K562 (cell line): ENCODE results near the gene TFB2M. TPM values are rescaled to one million over a fixed set of nuclear protein-coding genes. Genes with fewer than 3 reads are reported as not detected.
A peak's percentile ranks its signal among the peaks of the same experiment; 100 is the strongest.

Source experiments
- ATAC-seq: fragments of 200-7000 bp; cut with Tn5 transposase; 3 replicates; pipeline ENCODE4 v1.9.1; 2020; ENCODE audit warnings: moderate library complexity
- BruUV-seq: library from RNA; stranded (reverse); fragments of 400-500 nt; replicated peaks from 2 replicates; lab custom pipeline; 2021; lab: Mats Ljungman, UMichigan
- CTCF ChIA-PET: fragments of 300-600 bp; formaldehyde crosslinking; extraction: SDS; loops from one replicate; lab custom pipeline; 2021; ENCODE audit warnings: low intra/inter-chr PET ratio; lab: Yijun Ruan, JAX
- POLR2A ChIA-PET: fragments of 300-600, 350-650 bp; sonication (Branson Sonifier 250); formaldehyde crosslinking; extraction: SDS; loops from one replicate; lab custom pipeline; 2021; ENCODE audit warnings: antibody characterized with exemption, inconsistent platforms; lab: Yijun Ruan, JAX
- DNase-seq, 4 experiments: peaks; one replicate each; pipeline versions ENCODE4 v3.0.0 to v3.0.0-alpha.2; 2011 to 2018; ENCODE audit warnings: low spot score in 3 of 4, mixed read lengths in 3 of 4; ENCODE audit errors: extremely low read depth in 1 of 4
- FAIRE-seq: peaks from 2 replicates; lab custom pipeline; 2011; peaks lifted over from hg19 to GRCh38; lab: Jason Lieb, UNC
- H2AFZ ChIP-seq: 2 replicates; pipeline ENCODE4 v1.6.0; 2011; ENCODE audit warnings: low read depth, low read length, control low read depth, inconsistent platforms
- H3K27ac ChIP-seq: fragments of 200-600 bp; 3 replicates; pipeline ENCODE4 v1.8.0; 2011; ENCODE audit warnings: low read depth, mild to moderate bottlenecking, control low read depth, inconsistent platforms, low read length, moderate library complexity, mixed read lengths; ENCODE audit errors: extremely low read depth
- H3K27me3 ChIP-seq, 2 experiments: fragments of 300-600 bp in 1 of 2; 2 replicates in 1 of 2; 3 replicates in 1 of 2; pipeline versions ENCODE4 v1.6.0 to v1.8.0; 2011; ENCODE audit warnings: inconsistent platforms in 2 of 2, low read length in 2 of 2, mild to moderate bottlenecking in 1 of 2, mixed read lengths in 1 of 2, moderate library complexity in 1 of 2; ENCODE audit not compliant: control insufficient read depth in 2 of 2, insufficient read depth in 2 of 2
- H3K36me3 ChIP-seq: fragments of 300-600 bp; 3 replicates; pipeline ENCODE4 v1.8.0; 2011; ENCODE audit warnings: mild to moderate bottlenecking, low read length, inconsistent platforms; ENCODE audit not compliant: control insufficient read depth, insufficient read depth
- H3K4me1 ChIP-seq, 2 experiments: fragments of 200-600 bp in 1 of 2; replicated peaks in 1 of 2; 2 replicates in 1 of 2; 3 replicates in 1 of 2; pipeline versions ENCODE4 v1.5.1 to v1.8.0; 2011; ENCODE audit warnings: inconsistent platforms in 2 of 2, low read length in 2 of 2, mild to moderate bottlenecking in 1 of 2, mixed read lengths in 1 of 2, moderate library complexity in 1 of 2; ENCODE audit not compliant: control insufficient read depth in 2 of 2, insufficient read depth in 2 of 2
- H3K4me2 ChIP-seq: 2 replicates; pipeline ENCODE4 v1.6.1; 2011; ENCODE audit warnings: low read length, control low read depth, inconsistent platforms, mixed read lengths; ENCODE audit not compliant: insufficient read depth
- H3K4me3 ChIP-seq: fragments of 200-600 bp; sonication (generic), shearing (Covaris generic); 2 replicates; pipeline ENCODE4 v1.5.1; 2016; ENCODE audit warnings: control low read depth, inconsistent platforms
- H3K79me2 ChIP-seq: fragments of 200-600 bp; 3 replicates; pipeline ENCODE4 v1.8.0; 2011; ENCODE audit warnings: low read length, inconsistent platforms; ENCODE audit not compliant: control insufficient read depth, insufficient read depth
- H3K9ac ChIP-seq, 2 experiments: 2 replicates each; pipeline versions ENCODE4 v1.6.0 to v1.6.1; 2011; ENCODE audit warnings: low read depth in 2 of 2, low read length in 2 of 2, control low read depth in 1 of 2, inconsistent platforms in 1 of 2, mild to moderate bottlenecking in 1 of 2, mixed read lengths in 1 of 2; ENCODE audit not compliant: insufficient read depth in 1 of 2
- H3K9me1 ChIP-seq: one replicate; pipeline ENCODE4 v1.6.0; 2011; ENCODE audit warnings: inconsistent platforms, mild to moderate bottlenecking, low read length, moderate library complexity; ENCODE audit not compliant: control insufficient read depth, insufficient read depth
- H3K9me3 ChIP-seq: replicated peaks from 2 replicates; pipeline ENCODE4 v1.5.1; 2011; ENCODE audit warnings: low read depth, low read length, inconsistent platforms; ENCODE audit not compliant: control insufficient read depth, insufficient read depth
- H4K20me1 ChIP-seq: replicated peaks from 2 replicates; pipeline ENCODE4 v1.6.1; 2011; ENCODE audit warnings: low read length, inconsistent platforms, mixed read lengths; ENCODE audit not compliant: control insufficient read depth, insufficient read depth
- AFF4 ChIP-seq: sonication (generic); formaldehyde crosslinking; IDR thresholded peaks from 2 replicates; pipeline ENCODE4 v1.8.0; 2023; ENCODE audit warnings: mild to moderate bottlenecking, missing genetic modification reagents
- ATF6 ChIP-seq: sonication (generic); formaldehyde crosslinking; IDR thresholded peaks from 2 replicates; pipeline ENCODE4 v1.4.0; 2020; ENCODE audit warnings: mild to moderate bottlenecking, missing genetic modification reagents
- CBFB ChIP-seq: sonication (generic); formaldehyde crosslinking; IDR thresholded peaks from 2 replicates; pipeline ENCODE4 v1.4.0; 2020; ENCODE audit warnings: mild to moderate bottlenecking, missing genetic modification reagents
- CREBBP ChIP-seq: IDR thresholded peaks from one replicate; pipeline ENCODE4 v1.6.1; 2012; ENCODE audit warnings: low read depth, mild to moderate bottlenecking, control low read depth, inconsistent platforms, low read length
- HMG20A ChIP-seq: fragments of 450-650 bp; formaldehyde crosslinking; conservative IDR thresholded peaks from 2 replicates; pipeline ENCODE4 v1.4.0; 2020; ENCODE audit warnings: mild to moderate bottlenecking, mixed read lengths
- MTA1 ChIP-seq: fragments of 450-650 bp; IDR thresholded peaks from 2 replicates; pipeline ENCODE4 v1.6.1; 2017; ENCODE audit warnings: borderline replicate concordance
- NR2C1 ChIP-seq, 2 experiments: fragments of 450-650 bp; IDR thresholded peaks; 2 replicates each; pipeline ENCODE4 v1.6.1; 2017; ENCODE audit warnings: mild to moderate bottlenecking in 2 of 2, antibody characterized with exemption in 1 of 2, inconsistent platforms in 1 of 2, missing compliant biosample characterization in 1 of 2, missing genetic modification characterization in 1 of 2
- RBM25 ChIP-seq: fragments of 200-400 bp; formaldehyde crosslinking; IDR thresholded peaks from 2 replicates; pipeline ENCODE4 v1.6.1; 2018; ENCODE audit warnings: low read length, low read depth, moderate library complexity; ENCODE audit not compliant: severe bottlenecking
- THRB ChIP-seq: fragments of 450-650 bp; formaldehyde crosslinking; conservative IDR thresholded peaks from 2 replicates; pipeline ENCODE4 v1.4.0; 2022; ENCODE audit warnings: mild to moderate bottlenecking, missing genetic modification characterization
- WGBS: fragments of 100-300 bp; shearing (Covaris generic); methylation state at CpG from one replicate; pipeline ENCODE4 v1.1.6; 2016; ENCODE audit warnings: low coverage, mixed read lengths; ENCODE audit not compliant: insufficient coverage; ENCODE audit errors: missing lambda C conversion rate; 5-methylcytosine and 5-hydroxymethylcytosine counted together
- in situ Hi-C: fragments of 300-500 bp; cut with MboI; formaldehyde crosslinking; loops from 4 replicates; pipeline ENCODE4 v1.15.0; 2018; ENCODE audit warnings: inconsistent platforms, mixed read lengths
- intact Hi-C: fragments of 100-400 bp; cut with micrococcal nuclease; formaldehyde crosslinking; loops from 2 replicates; pipeline ENCODE4 v1.14.2; 2022
- polyA plus RNA-seq, 8 experiments: library from polyadenylated mRNA; depleted of rRNA in 4 of 8; stranded (reverse) in 5 of 8; unstranded in 3 of 8; fragments of >200 nt; fragmentation: Nextera tagmentation in 2 of 8; fragmentation: Illumina TruSeq in 1 of 8; extraction: Ambion mirVana in 2 of 8; extraction: Trizol in 1 of 8; gene quantifications; 2 replicates each; pipeline versions ENCODE4 v1.2.1 to v1.2.3, GENCODE V29; 2011 to 2014; ENCODE audit warnings: inconsistent platforms in 1 of 8, missing spikeins in 1 of 8
- total RNA-seq, 7 experiments: library from RNA; depleted of rRNA in 6 of 7; stranded (reverse); fragments of >200 nt in 6 of 7; fragmentation: Illumina TruSeq in 2 of 7; extraction: Trizol in 2 of 7; gene quantifications; 2 replicates each; pipeline versions ENCODE4 v1.2.1 to v1.2.3, GENCODE V29; 2011 to 2021; ENCODE audit warnings: low replicate concordance in 1 of 7

The TFB2M gene
- total and polyA plus RNA-seq, 9 of the 15 experiments (the other 6 are each of a cell fraction or from before 2014, with no cell fraction given) = 55.1 to 162 (median 70.6) TPM

DNA sequence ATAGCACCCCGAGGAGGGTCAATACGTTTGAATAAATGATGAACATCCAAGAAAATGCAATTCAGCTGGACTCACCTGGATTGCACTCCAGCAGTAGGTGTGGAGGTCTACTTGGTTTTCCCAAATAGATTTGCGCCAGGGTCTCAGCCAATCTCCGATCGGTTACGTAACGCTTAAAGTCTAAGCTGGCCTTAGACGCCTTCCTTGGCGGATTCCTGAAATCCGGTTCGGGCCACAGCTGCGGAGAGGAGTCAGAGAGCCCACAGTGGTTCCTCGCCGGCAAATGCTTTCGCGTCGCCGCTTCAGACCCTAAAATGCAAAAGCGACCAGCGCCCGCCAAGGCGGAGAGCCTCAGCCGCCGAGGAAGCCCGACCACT, 322 bp downstream of the TFB2M start (continued):
- no peak for TF ChIP-seq AFF4 (CRISPR knock-in tag)
- TF ChIP-seq NR2C1 (IDR thresholded peaks at IDR 0.05) = no peak
- no peak for TF ChIP-seq NR2C1 (tag; IDR thresholded peaks at IDR 0.05)

DNA sequence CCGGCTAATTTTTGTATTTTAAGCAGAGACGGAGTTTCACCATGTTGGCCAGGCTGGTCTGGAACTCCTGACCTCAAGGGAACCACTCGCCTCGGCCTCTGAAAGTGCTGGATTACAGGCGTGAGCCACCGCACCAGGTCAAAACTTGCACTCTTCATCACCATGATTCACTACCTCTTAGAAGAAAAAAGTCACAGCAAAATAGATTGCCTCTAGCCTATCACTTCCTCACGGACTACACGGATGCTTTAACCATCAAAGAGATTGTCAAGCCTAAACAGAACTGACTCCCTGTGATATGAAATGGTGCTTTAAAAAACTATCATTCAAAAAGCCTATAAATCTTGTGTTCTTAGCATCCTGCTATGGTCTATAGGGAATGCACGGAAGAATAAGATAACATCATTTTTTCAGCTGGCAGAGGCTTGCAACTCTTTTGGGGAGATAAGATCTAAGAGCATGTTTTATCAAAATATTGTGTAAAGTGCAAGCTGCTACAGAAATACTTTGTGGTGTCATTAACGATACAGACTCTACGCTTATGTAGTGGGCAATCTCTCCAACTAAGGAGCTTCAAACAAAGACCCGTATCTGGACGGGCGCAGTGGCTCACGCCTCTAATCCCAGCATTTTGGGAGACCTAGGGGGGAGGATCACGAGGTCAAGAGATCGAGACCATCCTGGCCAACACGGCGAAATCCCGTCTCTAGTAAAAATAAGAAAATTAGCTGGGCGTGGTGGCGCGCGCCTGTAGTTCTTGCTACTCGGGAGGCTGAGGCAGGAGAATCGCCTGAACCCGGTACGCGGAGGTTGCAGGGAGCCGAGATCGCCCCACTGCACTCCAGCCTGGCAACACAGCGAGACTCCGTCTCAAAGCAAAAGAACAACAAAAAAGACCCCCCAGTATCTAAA, 966 bp downstream of the TFB2M start:
- no peak for FAIRE-seq
- TSS peak; percentile 50 for BruUV-seq
- TF ChIP-seq MTA1 (no peak), CBFB (no peak), HMG20A (CRISPR knock-in tag) (no peak), RBM25 (peak; percentile 89), THRB (CRISPR knock-in tag) (no peak), CREBBP (no peak), ATF6 (0 out of 2 replicates have a peak, but pooled peaks have one; percentile 12)

More for the DNA sequence above, 966 bp downstream of the TFB2M start:
- peaks cover 36% of the 10 kb centered on the region for H3K36me3 ChIP-seq
- ChIA-PET POLR2A (interaction anchor here (0.9 to 3.8 kb wide), 9 partner anchors 9 to 703 kb away, joined by 3 to 26 read pairs (median 6); no protein-coding TSS in a partner anchor), CTCF (interaction anchor here (0.5 kb wide), 1 partner anchor 12 kb away, joined by 3 read pairs; no protein-coding TSS in a partner anchor)
- H3K27me3 ChIP-seq = no peaks in the 10 kb centered on the region
- no peaks in the 10 kb centered on the region for H3K9me1 ChIP-seq
- DNase-seq (peak in 1 of 4 experiments; percentile 33), ATAC-seq (no peak)
- peak overlapping the region; percentile 79 for H3K27ac ChIP-seq
- H3K4me2 ChIP-seq = peak overlapping the region; percentile 98
- WGBS = 1% methylated on average over 33 of the region's 33 CpGs
- intact Hi-C loops (loop anchor here (5.0 to 10.0 kb wide), 3 partner anchors 37 to 370 kb away; partner anchors contain the start of gene AHCTF1), in situ Hi-C loops (no loop called here)
- peaks cover under 1 to 17% of the 10 kb centered on the region in 2 experiments; a peak in 4 of 5 replicates for H3K4me1 ChIP-seq
- H3K4me3 ChIP-seq = peak overlapping the region; percentile 85
- peaks cover 87% of the 10 kb centered on the region for H3K79me2 ChIP-seq
- H2AFZ ChIP-seq = peak overlapping the region; percentile 78
- no peaks in the 10 kb centered on the region; the same call in 1 of the 2 replicates for H4K20me1 ChIP-seq
- peak overlapping the region; percentile 83 to 94 for H3K9ac ChIP-seq
- H3K9me3 ChIP-seq = no peaks in the 10 kb centered on the region
